ENCODE data around the gene SULT4A1.

SULT4A1 gene

GRCh38 chr22:43796567-43796966 is 65.7 kb downstream of the SULT4A1 start:
- DNase-seq, result peak; percentile 67

DNA sequence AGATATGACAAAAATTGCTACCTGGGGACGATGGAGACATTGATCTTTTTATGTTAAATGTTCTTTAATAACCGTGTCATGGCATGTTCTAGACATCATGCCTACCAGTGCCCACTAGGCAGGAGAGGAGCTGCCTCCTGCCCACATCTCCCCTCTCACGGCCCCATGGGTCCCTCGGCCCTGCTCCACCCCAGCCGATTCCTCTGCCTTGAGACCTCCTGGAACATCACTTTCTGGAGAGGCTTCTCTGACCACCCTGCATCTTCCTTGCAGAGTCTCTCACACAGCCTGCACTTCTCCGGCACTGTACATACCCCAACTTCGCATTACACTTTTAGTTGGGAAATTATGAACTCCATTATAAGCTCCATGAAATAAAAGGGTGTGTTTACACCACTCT is 67.0 kb downstream of the SULT4A1 start:
- no peak for DNase-seq

- no peak for DNase-seq
These were observed 69.4 kb downstream of the SULT4A1 start for GRCh38 chr22:43792905-43793304.

- no peak for DNase-seq
These were observed 72.9 kb downstream of the SULT4A1 start for GRCh38 chr22:43789452-43789851.

- peak; percentile 15 for DNase-seq
These were observed 78.5 kb downstream of the SULT4A1 start for GRCh38 chr22:43783777-43784176.

DNA sequence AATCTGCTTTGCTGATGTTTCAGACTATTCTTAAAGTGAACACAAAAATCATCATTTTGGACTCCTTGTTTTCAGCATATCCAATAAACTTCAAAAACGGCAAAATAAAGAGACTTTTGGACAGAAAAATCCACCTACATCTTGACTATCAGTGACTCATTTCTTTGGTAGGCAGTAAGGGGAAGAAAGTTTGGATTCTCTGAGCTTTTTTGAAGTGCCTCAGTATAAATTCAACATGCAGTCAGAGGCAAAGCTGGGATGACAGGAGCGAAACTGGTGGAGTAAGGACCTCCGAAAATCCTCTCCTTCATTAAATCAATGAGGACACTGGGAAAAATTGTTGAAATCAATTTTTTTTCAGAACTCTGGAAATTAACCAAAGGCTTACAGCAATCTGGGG is 79.9 kb downstream of the SULT4A1 start:
- DNase-seq, result no peak

- peak; percentile 41 for DNase-seq
These were observed 85.0 kb downstream of the SULT4A1 start for GRCh38 chr22:43777286-43777685.

GRCh38 chr22:43776081-43776670 is 86.1 kb downstream of the SULT4A1 start:
- no peak for DNase-seq

Data from DMS53 (cell line).